ENCODE measurements around the gene B3GNT4. TPM values are rescaled to one million over a fixed set of nuclear protein-coding genes. Genes with fewer than 3 reads are reported as not detected.

Gene B3GNT4
- total and polyA plus RNA-seq, 2 donors (not counting 1 experiment from before 2014, with no cell fraction given), result not detected

GRCh38 chr12:122158700-122159285 is 44.7 kb upstream of the B3GNT4 start:
- POLR2A ChIA-PET, result no interaction called here
- Histone ChIP-seq H2AFZ (ENCODE audit: insufficient read depth, low read depth, low read length, poor library complexity, severe bottlenecking) (no peak overlapping the region), H3K4me1 (ENCODE audit: control insufficient read depth in 2 of 2, insufficient read depth in 2 of 2, low read length in 2 of 2) (no peaks in the 10 kb centered on the region), H4K20me1 (ENCODE audit: control insufficient read depth, insufficient read depth, low read length, poor library complexity, severe bottlenecking) (no peaks in the 10 kb centered on the region), H3K79me2 (ENCODE audit: control insufficient read depth, insufficient read depth, low read length) (no peaks in the 10 kb centered on the region), H3K9ac (ENCODE audit: low read length) (no peak overlapping the region), H3K9me3 (ENCODE audit: control extremely low read depth in 1 of 3, control insufficient read depth in 2 of 3, insufficient read depth in 1 of 3, low read length in 2 of 3) (no peaks in the 10 kb centered on the region), H3K27ac (ENCODE audit: low read length in 2 of 2) (no peak overlapping the region), H3K36me3 (replicated peaks in 1 of 2; ENCODE audit: control extremely low read depth in 1 of 2, control insufficient read depth in 1 of 2, extremely low read depth in 1 of 2, insufficient read depth in 2 of 2, low read length in 1 of 2) (no peaks in the 10 kb centered on the region), H3K27me3 (replicated peaks in 1 of 4; ENCODE audit: control extremely low read depth in 1 of 4, control insufficient read depth in 3 of 4, insufficient read depth in 4 of 4, low read length in 3 of 4) (no peaks in the 10 kb centered on the region), H3K4me2 (replicated peaks; ENCODE audit: low read depth, low read length, poor library complexity, severe bottlenecking) (no peak overlapping the region), H3K4me3 (ENCODE audit: control extremely low read depth in 1 of 5, extremely low read depth in 1 of 5, insufficient read depth in 1 of 5, low read depth in 2 of 5, low read length in 4 of 5) (no peak overlapping the region)
- no peak for ATAC-seq (ENCODE audit: low read depth)
- Mint-ChIP-seq H3K4me1 (no peaks in the 10 kb centered on the region), H3K27me3 (peaks cover 4% of the 10 kb centered on the region), H3K9me3 (ENCODE audit: insufficient read depth) (no peaks in the 10 kb centered on the region), H3K4me3 (no peak overlapping the region), H3K27ac (no peak overlapping the region)
- WGBS (ENCODE audit: insufficient coverage), result 96% methylated on average over 4 of the region's 7 CpGs
- CTCF ChIA-PET, result interaction anchor here (0.7 to 1.0 kb wide), 2 partner anchors 222 to 1797 kb away, joined by 3 to 4 read pairs; no protein-coding TSS in a partner anchor
- no peak for TF ChIP-seq CTCF (IDR thresholded peaks at IDR 0.05)
- TF ChIP-seq EZH2 (IDR thresholded peaks at IDR 0.05; ENCODE audit: borderline replicate concordance, insufficient read depth, low read depth, low read length, poor library complexity, severe bottlenecking), result no peak
- DNase-seq, result no peak
- intact Hi-C loops (cut with micrococcal nuclease), result no loop called here

- no peak for DNase-seq
- Histone ChIP-seq H2AFZ (ENCODE audit: insufficient read depth, low read depth, low read length, poor library complexity, severe bottlenecking) (no peak overlapping the region), H3K4me2 (replicated peaks; ENCODE audit: low read depth, low read length, poor library complexity, severe bottlenecking) (no peak overlapping the region), H3K9ac (ENCODE audit: low read length) (no peak overlapping the region), H4K20me1 (ENCODE audit: control insufficient read depth, insufficient read depth, low read length, poor library complexity, severe bottlenecking) (no peaks in the 10 kb centered on the region), H3K27me3 (replicated peaks in 1 of 4; ENCODE audit: control extremely low read depth in 1 of 4, control insufficient read depth in 3 of 4, insufficient read depth in 4 of 4, low read length in 3 of 4) (no peaks in the 10 kb centered on the region), H3K9me3 (ENCODE audit: control extremely low read depth in 1 of 3, control insufficient read depth in 2 of 3, insufficient read depth in 1 of 3, low read length in 2 of 3) (no peaks in the 10 kb centered on the region), H3K4me3 (ENCODE audit: control extremely low read depth in 1 of 5, extremely low read depth in 1 of 5, insufficient read depth in 1 of 5, low read depth in 2 of 5, low read length in 4 of 5) (no peak overlapping the region), H3K79me2 (ENCODE audit: control insufficient read depth, insufficient read depth, low read length) (no peaks in the 10 kb centered on the region), H3K36me3 (replicated peaks in 1 of 2; ENCODE audit: control extremely low read depth in 1 of 2, control insufficient read depth in 1 of 2, extremely low read depth in 1 of 2, insufficient read depth in 2 of 2, low read length in 1 of 2) (no peaks in the 10 kb centered on the region), H3K4me1 (ENCODE audit: control insufficient read depth in 2 of 2, insufficient read depth in 2 of 2, low read length in 2 of 2) (no peaks in the 10 kb centered on the region), H3K27ac (ENCODE audit: low read length in 2 of 2) (no peak overlapping the region)
- WGBS (ENCODE audit: insufficient coverage), result 95% methylated on average over 3 of the region's 4 CpGs
- intact Hi-C loops (cut with micrococcal nuclease), result no loop called here
- no peaks in the 10 kb centered on the region for H3K4me1 Mint-ChIP-seq
- ChIA-PET POLR2A (no interaction called here), CTCF (interaction anchor here (0.9 to 1.0 kb wide), 2 partner anchors 36 to 312 kb away, joined by 3 read pairs; no protein-coding TSS in a partner anchor)
- H3K27ac Mint-ChIP-seq, result no peak overlapping the region
- TF ChIP-seq CTCF (IDR thresholded peaks at IDR 0.05) (no peak), EZH2 (IDR thresholded peaks at IDR 0.05; ENCODE audit: borderline replicate concordance, insufficient read depth, low read depth, low read length, poor library complexity, severe bottlenecking) (no peak)
- H3K4me3 Mint-ChIP-seq, result no peak overlapping the region
- peaks cover 6% of the 10 kb centered on the region for H3K27me3 Mint-ChIP-seq
- ATAC-seq (ENCODE audit: low read depth), result no peak
- no peaks in the 10 kb centered on the region for H3K9me3 Mint-ChIP-seq (ENCODE audit: insufficient read depth)
These were observed 43.6 kb upstream of the B3GNT4 start for GRCh38 chr12:122159882-122160281.
